GM18502 (cell line): Measurements from ENCODE around the gene EVI5L.

Experiments used
- ATAC-seq: cut with Tn5 transposase; IDR thresholded peaks from one replicate; pipeline ENCODE4 v1.9.1; 2021; ENCODE audit warnings: mild to moderate bottlenecking; ENCODE audit not compliant: unreplicated experiment, poor library complexity

The EVI5L gene

DNA sequence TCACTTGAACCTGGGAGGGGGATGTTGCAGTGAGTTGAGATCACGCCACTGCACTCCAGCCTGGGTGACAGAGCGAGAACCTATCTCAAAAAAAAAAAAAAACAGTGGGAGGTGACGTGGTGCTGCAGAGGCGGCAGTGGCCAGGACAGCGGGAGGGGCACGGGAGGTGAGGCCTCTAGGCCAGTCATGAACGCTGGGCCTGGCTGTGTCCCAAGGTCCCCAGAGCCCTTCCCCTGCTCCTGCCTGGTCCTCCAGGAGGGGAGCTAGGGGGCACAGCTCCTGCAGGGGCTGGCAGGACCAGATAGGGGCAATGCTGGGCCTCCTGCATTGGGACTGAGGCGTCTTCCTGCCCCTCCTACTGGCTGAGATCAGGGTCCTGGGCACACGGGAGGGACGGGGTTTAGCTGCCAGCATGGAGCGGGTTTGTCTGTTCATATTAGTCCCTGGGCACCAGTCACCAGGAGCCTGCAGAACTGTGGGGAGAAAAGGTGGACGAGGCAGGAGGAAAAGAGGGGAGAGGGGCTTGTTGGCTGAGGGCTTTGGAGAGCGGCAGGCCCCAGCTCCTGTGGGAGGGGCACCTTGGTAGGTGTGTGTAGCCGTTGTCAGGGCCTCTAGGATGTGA lies 78.2 kb downstream of the EVI5L start:
- ATAC-seq: no peak

DNA sequence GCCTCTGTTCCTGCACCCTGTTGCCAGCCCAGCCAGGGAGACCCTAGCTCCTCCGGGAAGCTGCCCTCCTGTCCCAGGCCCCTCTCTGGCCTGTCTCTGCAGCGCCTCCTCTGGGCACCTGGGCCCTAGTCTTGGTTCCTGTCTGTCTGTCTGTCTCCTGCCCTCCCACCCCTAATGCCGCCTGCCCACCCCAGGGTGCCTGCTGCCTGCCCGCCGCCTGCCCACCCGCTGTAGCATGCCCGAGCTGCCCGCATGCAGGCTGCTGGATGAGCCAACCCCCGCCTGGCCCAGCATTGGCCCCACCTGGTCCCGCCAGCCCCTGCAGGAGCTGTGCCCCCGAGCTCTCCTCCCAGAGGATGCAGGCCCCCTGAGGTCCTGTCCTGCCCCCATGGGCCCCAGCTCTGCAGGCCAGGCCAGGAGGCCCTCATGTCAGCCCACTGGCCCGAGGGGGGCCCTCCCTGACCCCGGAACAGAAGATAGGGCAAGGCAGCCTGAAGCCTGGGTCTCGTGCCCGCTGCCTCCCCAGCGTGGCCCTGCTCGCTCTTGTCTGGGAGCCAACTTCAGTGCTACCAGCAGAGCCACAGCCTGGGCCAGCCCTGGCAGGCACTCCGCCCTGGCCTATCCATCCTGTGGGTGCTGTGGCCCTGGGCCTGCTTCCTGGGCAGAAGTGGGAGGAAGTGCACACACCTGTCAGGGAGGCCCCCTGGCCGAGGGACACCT lies 78.9 kb downstream of the EVI5L start:
- ATAC-seq: no peak

DNA sequence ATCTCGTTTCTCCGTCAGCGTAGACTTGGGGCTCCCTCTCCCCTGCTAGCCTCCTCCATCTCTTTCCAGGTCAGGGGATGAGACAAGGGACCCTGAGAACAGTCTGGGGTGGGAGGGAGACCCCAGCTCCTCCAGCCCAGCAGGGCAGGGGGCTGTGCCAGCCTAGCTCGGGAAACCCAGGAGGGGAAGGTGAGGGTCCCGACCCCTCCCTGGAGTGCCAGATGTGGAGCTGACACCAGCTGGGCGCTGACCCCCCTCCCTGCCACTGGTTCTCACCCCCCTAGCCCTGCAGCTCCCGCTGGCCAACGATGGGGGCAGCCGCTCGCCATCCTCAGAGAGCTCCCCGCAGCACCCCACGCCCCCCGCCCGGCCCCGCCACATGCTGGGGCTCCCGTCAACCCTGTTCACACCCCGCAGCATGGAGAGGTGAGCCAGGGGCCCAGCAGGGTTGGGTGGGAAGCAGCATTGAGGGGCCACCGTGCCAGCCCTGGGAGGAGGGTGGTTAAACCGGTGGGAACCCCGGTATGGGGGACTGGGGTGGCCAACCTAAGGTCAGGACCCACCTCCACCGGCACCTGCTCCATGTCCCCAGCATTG lies 79.6 kb downstream of the EVI5L start:
- no peak for ATAC-seq

DNA sequence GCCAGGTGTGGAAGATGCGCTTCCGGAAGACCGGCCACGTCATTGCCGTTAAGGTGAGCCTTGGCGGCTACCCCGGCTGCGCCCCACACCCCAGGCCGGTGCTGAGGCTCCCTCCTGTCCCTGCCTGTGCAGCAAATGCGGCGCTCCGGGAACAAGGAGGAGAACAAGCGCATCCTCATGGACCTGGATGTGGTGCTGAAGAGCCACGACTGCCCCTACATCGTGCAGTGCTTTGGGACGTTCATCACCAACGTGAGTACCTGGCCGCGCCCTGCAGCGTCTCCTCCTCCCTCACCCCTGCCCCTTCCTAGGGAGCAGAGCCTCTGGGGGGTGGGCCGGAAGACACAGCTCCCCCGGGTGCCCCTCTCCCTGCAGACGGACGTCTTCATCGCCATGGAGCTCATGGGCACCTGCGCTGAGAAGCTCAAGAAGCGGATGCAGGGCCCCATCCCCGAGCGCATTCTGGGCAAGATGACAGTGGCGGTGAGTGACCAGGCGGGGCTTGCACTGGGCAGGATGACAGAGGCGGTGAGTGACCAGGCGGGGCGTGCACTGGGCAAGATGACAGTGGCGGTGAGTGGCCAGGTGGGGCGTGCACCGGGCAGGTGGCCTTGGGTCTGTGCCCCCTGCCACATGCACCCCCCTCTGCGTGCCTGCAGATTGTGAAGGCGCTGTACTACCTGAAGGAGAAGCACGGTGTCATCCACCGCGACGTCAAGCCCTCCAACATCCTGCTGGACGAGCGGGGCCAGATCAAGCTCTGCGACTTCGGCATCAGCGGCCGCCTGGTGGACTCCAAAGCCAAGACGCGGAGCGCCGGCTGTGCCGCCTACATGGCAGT lies 80.5 kb downstream of the EVI5L start:
- ATAC-seq: no peak

- no peak for ATAC-seq
These were observed 81.6 kb downstream of the EVI5L start for GRCh38 chr19:7911508-7912143.

GRCh38 chr19:7912144-7912696 lies 82.2 kb downstream of the EVI5L start:
- no peak for ATAC-seq

DNA sequence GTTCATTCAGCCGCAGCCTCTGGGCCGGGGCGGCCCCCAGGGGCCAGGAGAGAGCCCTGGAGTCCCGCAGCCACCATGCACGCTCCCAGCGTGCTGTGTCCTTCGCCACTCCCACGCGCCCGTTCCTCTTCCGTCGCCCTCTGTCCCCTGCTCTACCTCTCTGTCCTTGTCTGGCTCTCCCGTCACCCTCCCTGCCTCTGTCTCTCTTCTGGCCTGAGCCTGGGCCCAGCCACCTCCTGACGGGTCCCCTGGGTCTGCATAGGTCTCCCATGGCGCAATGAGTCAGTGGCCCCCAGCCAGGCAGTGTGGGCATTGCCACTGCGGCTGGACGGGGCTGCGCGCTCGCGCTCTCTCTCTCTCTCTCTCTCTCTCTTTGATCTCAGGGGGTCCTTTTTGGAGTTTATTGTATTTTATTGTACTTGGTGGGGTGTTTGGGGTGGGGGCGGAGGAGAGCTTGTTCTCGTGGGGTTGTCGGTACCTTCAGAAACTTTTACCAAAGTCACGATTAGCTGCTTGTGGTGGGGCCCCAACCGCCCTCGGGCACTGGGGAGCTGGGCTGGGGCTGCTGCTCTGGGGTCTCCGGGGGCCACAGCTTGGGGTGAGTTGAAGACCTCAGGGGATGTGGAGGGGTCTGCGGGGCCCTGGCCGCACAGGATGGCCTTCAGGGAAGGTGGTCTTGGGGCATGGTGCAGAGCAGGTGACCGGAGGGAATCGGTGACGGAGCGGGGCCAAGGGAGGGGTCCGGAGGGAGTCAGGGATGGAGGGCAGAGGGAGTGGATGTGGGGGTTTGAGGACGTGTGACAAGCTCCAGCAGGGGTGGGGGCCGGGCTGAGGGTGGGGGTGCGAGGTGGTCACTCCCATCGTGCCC lies 82.9 kb downstream of the EVI5L start:
- no peak for ATAC-seq

- no peak for ATAC-seq
These were observed 83.6 kb downstream of the EVI5L start for GRCh38 chr19:7913652-7914051.

DNA sequence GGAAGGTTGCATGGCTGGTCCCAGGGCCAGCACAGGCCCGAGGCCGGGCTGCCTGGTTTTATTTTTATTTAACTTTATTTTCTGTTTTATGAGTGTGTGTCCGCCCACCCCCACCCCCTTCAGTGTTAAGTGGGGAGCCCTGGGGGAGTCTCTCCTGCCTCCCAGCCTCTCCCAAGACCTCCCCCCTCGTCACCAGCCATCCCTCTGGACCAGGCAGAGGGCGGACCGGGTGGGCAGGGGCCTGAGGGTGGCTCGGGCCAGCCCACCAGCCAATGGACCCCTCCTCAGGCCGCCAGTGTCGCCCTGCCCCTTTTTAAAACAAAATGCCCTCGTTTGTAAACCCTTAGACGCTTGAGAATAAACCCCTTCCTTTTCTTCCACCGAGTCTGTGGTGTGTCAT lies 84.1 kb downstream of the EVI5L start:
- no peak for ATAC-seq
